HepG2 (cell line): Measurements from ENCODE around the gene ACVRL1. TPM values are rescaled to one million over a fixed set of nuclear protein-coding genes. Genes with fewer than 3 reads are reported as not detected.

Experiments used
- ATAC-seq: fragments of 200-7000 bp; cut with Tn5 transposase; 3 replicates; pipeline ENCODE4 v1.9.1; 2020; ENCODE audit warnings: mild to moderate bottlenecking, moderate library complexity
- BruUV-seq: library from RNA; stranded (reverse); fragments of 400-500 nt; replicated peaks from 2 replicates; lab custom pipeline; 2021; lab: Mats Ljungman, UMichigan
- CTCF ChIA-PET: fragments of 300-600 bp; formaldehyde crosslinking; extraction: SDS; loops from one replicate; lab custom pipeline; 2021; ENCODE audit warnings: low total read pairs, inconsistent platforms, low intra/inter-chr PET ratio; lab: Yijun Ruan, JAX
- POLR2A ChIA-PET: fragments of 350-600 bp; sonication (Branson Sonifier 250); formaldehyde crosslinking; loops from one replicate; lab custom pipeline; 2020; ENCODE audit warnings: antibody characterized with exemption, inconsistent platforms; lab: Yijun Ruan, JAX
- DNase-seq: peaks from one replicate; pipeline ENCODE4 v3.0.0-alpha.2; 2015; ENCODE audit warnings: low spot score
- FAIRE-seq: peaks from 3 replicates; lab custom pipeline; 2011; peaks lifted over from hg19 to GRCh38; lab: Jason Lieb, UNC
- H2AFZ ChIP-seq: one replicate; pipeline ENCODE4 v1.6.1; 2011; ENCODE audit warnings: low read length, inconsistent platforms
- H3K27ac ChIP-seq: fragments of 300-600 bp; 3 replicates; pipeline ENCODE4 v1.8.0; 2011; ENCODE audit warnings: mixed run types, mild to moderate bottlenecking, mixed read lengths, low read length, inconsistent platforms; ENCODE audit not compliant: insufficient read depth; ENCODE audit errors: extremely low read length
- H3K27me3 ChIP-seq, 2 experiments: fragments of 200-600 bp in 1 of 2; 2 replicates in 1 of 2; 3 replicates in 1 of 2; pipeline versions ENCODE4 v1.6.0 to v1.8.0; 2011; ENCODE audit warnings: low read length in 2 of 2, mild to moderate bottlenecking in 2 of 2, moderate library complexity in 2 of 2, inconsistent platforms in 1 of 2; ENCODE audit not compliant: insufficient read depth in 2 of 2, control insufficient read depth in 1 of 2
- H3K36me3 ChIP-seq, 2 experiments: fragments of 200-600 bp in 1 of 2; replicated peaks in 1 of 2; 2 replicates in 1 of 2; 3 replicates in 1 of 2; pipeline versions ENCODE4 v1.5.1 to v1.8.0; 2011; ENCODE audit warnings: low read length in 2 of 2, inconsistent platforms in 1 of 2; ENCODE audit not compliant: insufficient read depth in 2 of 2, control insufficient read depth in 1 of 2
- H3K4me1 ChIP-seq: 2 replicates; pipeline ENCODE4 v1.5.1; 2012; ENCODE audit warnings: low read length, inconsistent platforms; ENCODE audit not compliant: insufficient read depth
- H3K4me2 ChIP-seq: 2 replicates; pipeline ENCODE4 v1.6.0; 2011; ENCODE audit warnings: low read depth, low read length, inconsistent platforms
- H3K4me3 ChIP-seq, 3 experiments: fragments of 200-600 bp in 1 of 3; sonication (generic), shearing (Covaris generic) in 1 of 3; replicated peaks in 1 of 3; 2 replicates each; pipeline ENCODE4 v1.5.1; 2011 to 2016; ENCODE audit warnings: low read length in 3 of 3, inconsistent platforms in 2 of 3, low read depth in 2 of 3, mild to moderate bottlenecking in 2 of 3, control low read depth in 1 of 3, mixed read lengths in 1 of 3; ENCODE audit not compliant: insufficient read depth in 1 of 3
- H3K79me2 ChIP-seq: one replicate; pipeline ENCODE4 v1.6.1; 2011; ENCODE audit warnings: low read length, inconsistent platforms; ENCODE audit not compliant: insufficient read depth
- H3K9ac ChIP-seq: 2 replicates; pipeline ENCODE4 v1.6.0; 2011; ENCODE audit warnings: mild to moderate bottlenecking, low read depth, low read length, inconsistent platforms; ENCODE audit not compliant: insufficient read depth
- H3K9me3 ChIP-seq: 2 replicates; pipeline ENCODE4 v1.5.1; 2012; ENCODE audit warnings: mild to moderate bottlenecking, low read length
- H4K20me1 ChIP-seq: 2 replicates; pipeline ENCODE4 v1.6.0; 2011; ENCODE audit warnings: inconsistent platforms, mild to moderate bottlenecking, low read length, moderate library complexity; ENCODE audit not compliant: insufficient read depth
- BATF2 ChIP-seq: sonication (generic); formaldehyde crosslinking; IDR thresholded peaks from 2 replicates; pipeline ENCODE4 v1.8.0; 2022; ENCODE audit warnings: mild to moderate bottlenecking, missing genetic modification reagents, moderate library complexity
- ERF ChIP-seq: IDR thresholded peaks from 2 replicates; pipeline ENCODE4 v1.6.1; 2018; ENCODE audit warnings: missing biosample characterization, missing genetic modification reagents
- FOXK1 ChIP-seq: sonication (generic); formaldehyde crosslinking; IDR thresholded peaks from 2 replicates; pipeline ENCODE4 v1.4.0; 2020; ENCODE audit warnings: low read depth, missing genetic modification reagents, borderline replicate concordance
- GABPA ChIP-seq, 2 experiments: IDR thresholded peaks; 2 replicates each; pipeline ENCODE4 v1.6.1; 2011 to 2016; ENCODE audit warnings: low read depth in 2 of 2, low read length in 1 of 2, missing biosample characterization in 1 of 2, missing genetic modification characterization in 1 of 2
- KLF12 ChIP-seq: sonication (generic); formaldehyde crosslinking; IDR thresholded peaks from 2 replicates; pipeline ENCODE4 v1.4.0; 2020; ENCODE audit warnings: missing genetic modification reagents, borderline replicate concordance
- LBX2 ChIP-seq: sonication (generic); formaldehyde crosslinking; IDR thresholded peaks from 2 replicates; pipeline ENCODE4 v1.5.0; 2020; ENCODE audit warnings: missing genetic modification reagents, mild to moderate bottlenecking, borderline replicate concordance
- MAFG ChIP-seq: sonication (generic); formaldehyde crosslinking; IDR thresholded peaks from 2 replicates; pipeline ENCODE4 v1.5.1; 2020; ENCODE audit warnings: mild to moderate bottlenecking, missing genetic modification reagents
- TOE1 ChIP-seq: sonication (generic); formaldehyde crosslinking; IDR thresholded peaks from 2 replicates; pipeline ENCODE4 v1.4.0; 2020; ENCODE audit warnings: mild to moderate bottlenecking, missing genetic modification reagents
- U2AF2 ChIP-seq: fragments of 200-400 bp; formaldehyde crosslinking; IDR thresholded peaks from 2 replicates; pipeline ENCODE4 v1.6.1; 2017; ENCODE audit warnings: low read depth, mild to moderate bottlenecking, low read length
- XRCC5 ChIP-seq: fragments of 200-400 bp; formaldehyde crosslinking; optimal IDR thresholded peaks from 2 replicates; pipeline ENCODE3; 2017; ENCODE audit warnings: mild to moderate bottlenecking, low read length
- WGBS: methylation state at CpG from one replicate; pipeline ENCODE4 v1.1.6; 2017; ENCODE audit warnings: low lambda C conversion rate; 5-methylcytosine and 5-hydroxymethylcytosine counted together
- in situ Hi-C: cut with HindIII; loops from 2 replicates; pipeline ENCODE4 v1.10.0; 2017; ENCODE audit warnings: low pct_unique_long_range_greater_than_20kb; ENCODE audit not compliant: extremely low pct_ligation_motif_present
- intact Hi-C: fragments of 100-400 bp; cut with micrococcal nuclease; formaldehyde crosslinking; loops from one replicate; pipeline ENCODE4 v1.10.0; 2022; ENCODE audit not compliant: unreplicated experiment
- polyA plus RNA-seq, 8 experiments: library from polyadenylated mRNA; depleted of rRNA in 3 of 8; stranded (reverse) in 7 of 8; unstranded in 1 of 8; fragments of >200 nt; fragmentation: Illumina TruSeq in 4 of 8; extraction: Trizol in 4 of 8; gene quantifications; 2 replicates each; pipeline versions ENCODE4 v1.2.1 to v1.2.3, GENCODE V29; 2011 to 2016; ENCODE audit warnings: low read depth in 4 of 8, missing spikeins in 1 of 8, mixed read lengths in 1 of 8; ENCODE audit not compliant: insufficient read depth in 1 of 8
- total RNA-seq, 5 experiments: library from RNA; depleted of rRNA; stranded (reverse); fragments of >200 nt; fragmentation: Illumina TruSeq; extraction: Trizol; gene quantifications; 2 replicates each; pipeline ENCODE4 v1.2.3, GENCODE V29; 2016; ENCODE audit warnings: low read depth in 1 of 5
- TF ChIP-seq, protein P1 (sequence below): sonication (generic); formaldehyde crosslinking; conservative IDR thresholded peaks from 2 replicates; pipeline ENCODE4 v1.4.0; 2020; ENCODE audit warnings: mild to moderate bottlenecking, missing genetic modification reagents, moderate library complexity
- TF ChIP-seq, protein P2 (sequence below), 2 experiments: sonication (generic) in 1 of 2; formaldehyde crosslinking in 1 of 2; IDR thresholded peaks; 2 replicates each; pipeline versions ENCODE4 v1.4.0 to v1.6.1; 2016 to 2020; ENCODE audit warnings: borderline replicate concordance in 1 of 2, low read depth in 1 of 2, mild to moderate bottlenecking in 1 of 2, missing genetic modification reagents in 1 of 2

ACVRL1 gene
- total and polyA plus RNA-seq, 2 of the 13 experiments (the other 11 are each of a cell fraction or from before 2014, with no cell fraction given) = not detected

DNA sequence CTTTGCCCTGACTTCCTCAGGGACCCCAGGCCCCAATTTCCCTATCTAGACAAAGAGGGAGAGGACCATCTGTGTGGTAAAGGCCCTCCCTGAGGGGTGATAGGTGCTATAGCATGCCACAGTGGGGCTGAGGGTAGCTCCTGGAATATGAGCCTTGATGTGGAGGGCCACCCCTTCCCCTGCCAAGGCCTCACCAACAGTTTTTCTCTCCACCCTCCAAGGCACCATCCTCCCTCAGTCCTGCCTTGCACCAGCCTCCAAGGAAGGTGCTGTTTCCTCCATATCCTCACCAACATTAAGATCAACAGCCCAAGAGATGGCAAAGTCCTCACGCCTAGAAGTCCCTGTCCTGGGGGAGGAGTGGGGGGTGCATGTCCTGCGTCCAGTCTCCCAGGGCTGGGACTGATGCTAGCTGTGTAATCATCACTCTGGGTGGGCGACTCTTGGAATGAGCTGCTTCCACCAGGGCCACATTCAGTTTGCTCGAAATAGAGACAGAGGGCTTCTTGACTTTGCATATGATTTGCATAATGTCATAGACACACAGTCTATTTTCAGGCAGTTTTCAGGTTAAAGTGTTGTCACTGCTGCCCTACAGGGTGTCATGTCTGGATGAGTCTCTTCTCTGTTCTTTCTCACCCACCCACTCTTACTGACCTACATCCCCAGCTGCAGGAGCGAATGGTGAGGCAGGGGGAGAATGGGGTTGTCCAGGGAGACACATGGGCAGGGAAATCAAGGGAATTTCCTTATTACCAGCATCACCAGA is 17.4 kb downstream of the ACVRL1 start:
- peaks cover 0 to 14% of the 10 kb centered on the region in 2 experiments; a peak in 4 of 5 replicates for H3K27me3 ChIP-seq
- H3K4me1 ChIP-seq = peaks cover 37% of the 10 kb centered on the region
- no peak overlapping the region for H2AFZ ChIP-seq
- no peaks in the 10 kb centered on the region for H3K36me3 ChIP-seq
- no peaks in the 10 kb centered on the region for H3K9me3 ChIP-seq
- H4K20me1 ChIP-seq = no peaks in the 10 kb centered on the region
- POLR2A ChIA-PET = no interaction called here
- FAIRE-seq = no peak
- ATAC-seq = no peak
- no peak overlapping the region for H3K4me3 ChIP-seq
- CTCF ChIA-PET = no interaction called here
- no peak overlapping the region for H3K9ac ChIP-seq
- intact Hi-C loops (loop anchor here (1.0 kb wide), 1 partner anchor 32 kb away; no protein-coding TSS in a partner anchor), in situ Hi-C loops (no loop called here)
- no peak for DNase-seq
- 21% methylated on average over 3 of the region's 5 CpGs for WGBS
- BruUV-seq = no TSS peak
- no peak overlapping the region for H3K27ac ChIP-seq
- H3K4me2 ChIP-seq = no peak overlapping the region
- no peaks in the 10 kb centered on the region for H3K79me2 ChIP-seq
- TF ChIP-seq, protein P1, sequence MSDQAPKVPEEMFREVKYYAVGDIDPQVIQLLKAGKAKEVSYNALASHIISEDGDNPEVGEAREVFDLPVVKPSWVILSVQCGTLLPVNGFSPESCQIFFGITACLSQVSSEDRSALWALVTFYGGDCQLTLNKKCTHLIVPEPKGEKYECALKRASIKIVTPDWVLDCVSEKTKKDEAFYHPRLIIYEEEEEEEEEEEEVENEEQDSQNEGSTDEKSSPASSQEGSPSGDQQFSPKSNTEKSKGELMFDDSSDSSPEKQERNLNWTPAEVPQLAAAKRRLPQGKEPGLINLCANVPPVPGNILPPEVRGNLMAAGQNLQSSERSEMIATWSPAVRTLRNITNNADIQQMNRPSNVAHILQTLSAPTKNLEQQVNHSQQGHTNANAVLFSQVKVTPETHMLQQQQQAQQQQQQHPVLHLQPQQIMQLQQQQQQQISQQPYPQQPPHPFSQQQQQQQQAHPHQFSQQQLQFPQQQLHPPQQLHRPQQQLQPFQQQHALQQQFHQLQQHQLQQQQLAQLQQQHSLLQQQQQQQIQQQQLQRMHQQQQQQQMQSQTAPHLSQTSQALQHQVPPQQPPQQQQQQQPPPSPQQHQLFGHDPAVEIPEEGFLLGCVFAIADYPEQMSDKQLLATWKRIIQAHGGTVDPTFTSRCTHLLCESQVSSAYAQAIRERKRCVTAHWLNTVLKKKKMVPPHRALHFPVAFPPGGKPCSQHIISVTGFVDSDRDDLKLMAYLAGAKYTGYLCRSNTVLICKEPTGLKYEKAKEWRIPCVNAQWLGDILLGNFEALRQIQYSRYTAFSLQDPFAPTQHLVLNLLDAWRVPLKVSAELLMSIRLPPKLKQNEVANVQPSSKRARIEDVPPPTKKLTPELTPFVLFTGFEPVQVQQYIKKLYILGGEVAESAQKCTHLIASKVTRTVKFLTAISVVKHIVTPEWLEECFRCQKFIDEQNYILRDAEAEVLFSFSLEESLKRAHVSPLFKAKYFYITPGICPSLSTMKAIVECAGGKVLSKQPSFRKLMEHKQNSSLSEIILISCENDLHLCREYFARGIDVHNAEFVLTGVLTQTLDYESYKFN (CRISPR knock-in tag) = no peak
- TF ChIP-seq TOE1 = no peak
- TF ChIP-seq, protein P2, sequence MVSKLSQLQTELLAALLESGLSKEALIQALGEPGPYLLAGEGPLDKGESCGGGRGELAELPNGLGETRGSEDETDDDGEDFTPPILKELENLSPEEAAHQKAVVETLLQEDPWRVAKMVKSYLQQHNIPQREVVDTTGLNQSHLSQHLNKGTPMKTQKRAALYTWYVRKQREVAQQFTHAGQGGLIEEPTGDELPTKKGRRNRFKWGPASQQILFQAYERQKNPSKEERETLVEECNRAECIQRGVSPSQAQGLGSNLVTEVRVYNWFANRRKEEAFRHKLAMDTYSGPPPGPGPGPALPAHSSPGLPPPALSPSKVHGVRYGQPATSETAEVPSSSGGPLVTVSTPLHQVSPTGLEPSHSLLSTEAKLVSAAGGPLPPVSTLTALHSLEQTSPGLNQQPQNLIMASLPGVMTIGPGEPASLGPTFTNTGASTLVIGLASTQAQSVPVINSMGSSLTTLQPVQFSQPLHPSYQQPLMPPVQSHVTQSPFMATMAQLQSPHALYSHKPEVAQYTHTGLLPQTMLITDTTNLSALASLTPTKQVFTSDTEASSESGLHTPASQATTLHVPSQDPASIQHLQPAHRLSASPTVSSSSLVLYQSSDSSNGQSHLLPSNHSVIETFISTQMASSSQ (IDR thresholded peaks at IDR 0.05; ENCODE audit: low read depth) = no peak
- TF ChIP-seq, protein P2 (CRISPR knock-in tag; IDR thresholded peaks at IDR 0.05; ENCODE audit: borderline replicate concordance) = no peak
- TF ChIP-seq FOXK1 (CRISPR knock-in tag) = no peak
- TF ChIP-seq MAFG (CRISPR knock-in tag) = no peak
- no peak for TF ChIP-seq GABPA (IDR thresholded peaks at IDR 0.05; ENCODE audit: low read depth, low read length)
- no peak for TF ChIP-seq GABPA (CRISPR knock-in tag; IDR thresholded peaks at IDR 0.05; ENCODE audit: low read depth)
- TF ChIP-seq BATF2 (CRISPR knock-in tag) = no peak
- TF ChIP-seq U2AF2 = no peak
- no peak for TF ChIP-seq KLF12 (CRISPR knock-in tag)
- TF ChIP-seq XRCC5 = no peak
- TF ChIP-seq LBX2 = no peak
- TF ChIP-seq ERF (CRISPR knock-in tag) = no peak
